ENCODE data around the gene GPR119. TPM values are rescaled to one million over a fixed set of nuclear protein-coding genes. Genes with fewer than 3 reads are reported as not detected.

Gene GPR119
- total and polyA plus RNA-seq, 4 donors: 4.3 TPM; not detected in 3

DNA sequence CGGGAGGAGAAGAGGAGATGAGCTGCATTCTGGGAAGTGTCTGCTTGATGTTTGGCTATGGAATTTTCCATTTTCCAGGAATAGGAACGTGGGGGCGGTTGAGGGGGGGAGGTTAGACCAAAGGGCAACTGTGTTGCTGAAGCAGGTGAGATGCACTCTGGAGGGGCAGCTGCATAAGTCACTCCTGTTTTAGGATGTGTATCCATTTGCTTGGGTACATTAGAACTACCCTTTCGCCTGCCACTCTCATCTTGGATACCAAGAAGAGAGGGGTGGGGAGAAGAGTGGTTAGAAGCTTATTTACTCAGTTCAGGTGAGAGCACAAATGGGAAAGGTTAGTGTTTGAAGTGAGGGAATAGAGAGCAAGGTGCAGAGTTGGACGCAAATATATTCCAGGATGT, 934 bp upstream of the GPR119 start:
- Histone ChIP-seq H3K36me3 (ENCODE audit: control insufficient read depth in 4 of 4, insufficient read depth in 3 of 4, low read depth in 1 of 4, low read length in 3 of 4) (no peaks in the 10 kb centered on the region), H3K4me1 (ENCODE audit: control insufficient read depth in 4 of 4, insufficient read depth in 4 of 4, low read length in 3 of 4) (no peaks in the 10 kb centered on the region), H3K4me3 (ENCODE audit: low read depth in 1 of 3, low read length in 3 of 3) (no peak overlapping the region), H3K9ac (ENCODE audit: low read depth in 1 of 2, low read length in 2 of 2) (no peak overlapping the region), H3K27me3 (ENCODE audit: control insufficient read depth in 4 of 4, insufficient read depth in 4 of 4, low read length in 3 of 4) (no peaks in the 10 kb centered on the region), H3K9me3 (ENCODE audit: control insufficient read depth in 4 of 4, low read length in 3 of 4) (no peaks in the 10 kb centered on the region), H3K27ac (ENCODE audit: low read depth in 1 of 2, low read length in 2 of 2) (no peak overlapping the region)
- WGBS: 52% methylated on average over 5 of the region's 5 CpGs
- no peak for DNase-seq (ENCODE audit: low spot score)
- TF ChIP-seq, protein P1, sequence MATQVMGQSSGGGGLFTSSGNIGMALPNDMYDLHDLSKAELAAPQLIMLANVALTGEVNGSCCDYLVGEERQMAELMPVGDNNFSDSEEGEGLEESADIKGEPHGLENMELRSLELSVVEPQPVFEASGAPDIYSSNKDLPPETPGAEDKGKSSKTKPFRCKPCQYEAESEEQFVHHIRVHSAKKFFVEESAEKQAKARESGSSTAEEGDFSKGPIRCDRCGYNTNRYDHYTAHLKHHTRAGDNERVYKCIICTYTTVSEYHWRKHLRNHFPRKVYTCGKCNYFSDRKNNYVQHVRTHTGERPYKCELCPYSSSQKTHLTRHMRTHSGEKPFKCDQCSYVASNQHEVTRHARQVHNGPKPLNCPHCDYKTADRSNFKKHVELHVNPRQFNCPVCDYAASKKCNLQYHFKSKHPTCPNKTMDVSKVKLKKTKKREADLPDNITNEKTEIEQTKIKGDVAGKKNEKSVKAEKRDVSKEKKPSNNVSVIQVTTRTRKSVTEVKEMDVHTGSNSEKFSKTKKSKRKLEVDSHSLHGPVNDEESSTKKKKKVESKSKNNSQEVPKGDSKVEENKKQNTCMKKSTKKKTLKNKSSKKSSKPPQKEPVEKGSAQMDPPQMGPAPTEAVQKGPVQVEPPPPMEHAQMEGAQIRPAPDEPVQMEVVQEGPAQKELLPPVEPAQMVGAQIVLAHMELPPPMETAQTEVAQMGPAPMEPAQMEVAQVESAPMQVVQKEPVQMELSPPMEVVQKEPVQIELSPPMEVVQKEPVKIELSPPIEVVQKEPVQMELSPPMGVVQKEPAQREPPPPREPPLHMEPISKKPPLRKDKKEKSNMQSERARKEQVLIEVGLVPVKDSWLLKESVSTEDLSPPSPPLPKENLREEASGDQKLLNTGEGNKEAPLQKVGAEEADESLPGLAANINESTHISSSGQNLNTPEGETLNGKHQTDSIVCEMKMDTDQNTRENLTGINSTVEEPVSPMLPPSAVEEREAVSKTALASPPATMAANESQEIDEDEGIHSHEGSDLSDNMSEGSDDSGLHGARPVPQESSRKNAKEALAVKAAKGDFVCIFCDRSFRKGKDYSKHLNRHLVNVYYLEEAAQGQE (IDR thresholded peaks at IDR 0.05): no peak
- TF ChIP-seq, protein P2, sequence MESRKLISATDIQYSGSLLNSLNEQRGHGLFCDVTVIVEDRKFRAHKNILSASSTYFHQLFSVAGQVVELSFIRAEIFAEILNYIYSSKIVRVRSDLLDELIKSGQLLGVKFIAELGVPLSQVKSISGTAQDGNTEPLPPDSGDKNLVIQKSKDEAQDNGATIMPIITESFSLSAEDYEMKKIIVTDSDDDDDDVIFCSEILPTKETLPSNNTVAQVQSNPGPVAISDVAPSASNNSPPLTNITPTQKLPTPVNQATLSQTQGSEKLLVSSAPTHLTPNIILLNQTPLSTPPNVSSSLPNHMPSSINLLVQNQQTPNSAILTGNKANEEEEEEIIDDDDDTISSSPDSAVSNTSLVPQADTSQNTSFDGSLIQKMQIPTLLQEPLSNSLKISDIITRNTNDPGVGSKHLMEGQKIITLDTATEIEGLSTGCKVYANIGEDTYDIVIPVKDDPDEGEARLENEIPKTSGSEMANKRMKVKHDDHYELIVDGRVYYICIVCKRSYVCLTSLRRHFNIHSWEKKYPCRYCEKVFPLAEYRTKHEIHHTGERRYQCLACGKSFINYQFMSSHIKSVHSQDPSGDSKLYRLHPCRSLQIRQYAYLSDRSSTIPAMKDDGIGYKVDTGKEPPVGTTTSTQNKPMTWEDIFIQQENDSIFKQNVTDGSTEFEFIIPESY (IDR thresholded peaks at IDR 0.05): no peak
- TF ChIP-seq FOXA2 (IDR thresholded peaks at IDR 0.05) (no peak), HNF4A (conservative IDR thresholded peaks at IDR 0.05) (no peak), FOXA1 (IDR thresholded peaks at IDR 0.05) (no peak), GABPA (IDR thresholded peaks at IDR 0.05 in 1 of 2, conservative IDR thresholded peaks at IDR 0.05 in 1 of 2) (no peak), YY1 (IDR thresholded peaks at IDR 0.05) (no peak), SP1 (IDR thresholded peaks at IDR 0.05) (no peak)

DNA sequence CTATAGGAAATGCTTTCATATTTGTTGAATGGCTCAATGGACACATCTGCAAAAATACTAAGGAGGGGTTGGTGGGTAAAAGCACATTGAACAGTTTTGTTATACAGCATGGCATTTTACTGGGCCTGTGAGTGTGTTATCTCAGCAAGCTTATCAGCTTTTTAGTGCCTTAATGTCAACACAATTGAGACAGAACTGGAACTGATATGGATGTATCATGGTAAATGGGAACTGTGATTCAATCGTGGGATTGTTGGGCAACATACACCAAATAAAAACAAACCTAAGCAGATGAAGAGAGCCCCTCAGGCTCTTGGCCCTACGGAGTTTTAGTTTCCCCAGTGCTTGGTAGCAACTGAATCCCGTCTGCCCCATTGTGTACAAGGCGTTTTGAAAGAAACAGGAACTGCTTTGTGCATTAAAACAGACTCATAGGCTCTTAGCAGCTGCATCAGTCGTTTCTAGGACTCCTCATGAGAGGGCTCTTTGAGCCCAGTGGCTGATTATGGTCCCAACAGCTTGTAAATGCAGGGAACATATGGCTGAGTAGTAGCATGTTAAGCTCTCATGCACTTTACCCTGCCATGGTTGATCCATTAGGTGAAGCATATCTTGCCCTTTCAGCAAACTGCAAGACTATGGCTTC, 7.3 kb downstream of the GPR119 start:
- no peaks in the 10 kb centered on the region for H3K4me1 ChIP-seq (ENCODE audit: control insufficient read depth in 4 of 4, insufficient read depth in 4 of 4, low read length in 3 of 4)
- no peak overlapping the region for H3K9ac ChIP-seq (ENCODE audit: low read depth in 1 of 2, low read length in 2 of 2)
- no peak overlapping the region for H3K27ac ChIP-seq (ENCODE audit: low read depth in 1 of 2, low read length in 2 of 2)
- 58% methylated on average over 5 of the region's 5 CpGs for WGBS
- peaks cover 0 to 2% (median 0%) of the 10 kb centered on the region in 4 donors for H3K36me3 ChIP-seq (ENCODE audit: control insufficient read depth in 4 of 4, insufficient read depth in 3 of 4, low read depth in 1 of 4, low read length in 3 of 4)
- no peak overlapping the region for H3K4me3 ChIP-seq (ENCODE audit: low read depth in 1 of 3, low read length in 3 of 3)
- TF ChIP-seq NR2F2 (IDR thresholded peaks at IDR 0.05): no peak
- no peak for TF ChIP-seq TAF1 (conservative IDR thresholded peaks at IDR 0.05)
- TF ChIP-seq RXRA (IDR thresholded peaks at IDR 0.05): no peak
- TF ChIP-seq, protein P3, sequence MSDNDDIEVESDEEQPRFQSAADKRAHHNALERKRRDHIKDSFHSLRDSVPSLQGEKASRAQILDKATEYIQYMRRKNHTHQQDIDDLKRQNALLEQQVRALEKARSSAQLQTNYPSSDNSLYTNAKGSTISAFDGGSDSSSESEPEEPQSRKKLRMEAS (IDR thresholded peaks at IDR 0.05): no peak
- TF ChIP-seq JUND (IDR thresholded peaks at IDR 0.05): no peak
- TF ChIP-seq, protein P4, sequence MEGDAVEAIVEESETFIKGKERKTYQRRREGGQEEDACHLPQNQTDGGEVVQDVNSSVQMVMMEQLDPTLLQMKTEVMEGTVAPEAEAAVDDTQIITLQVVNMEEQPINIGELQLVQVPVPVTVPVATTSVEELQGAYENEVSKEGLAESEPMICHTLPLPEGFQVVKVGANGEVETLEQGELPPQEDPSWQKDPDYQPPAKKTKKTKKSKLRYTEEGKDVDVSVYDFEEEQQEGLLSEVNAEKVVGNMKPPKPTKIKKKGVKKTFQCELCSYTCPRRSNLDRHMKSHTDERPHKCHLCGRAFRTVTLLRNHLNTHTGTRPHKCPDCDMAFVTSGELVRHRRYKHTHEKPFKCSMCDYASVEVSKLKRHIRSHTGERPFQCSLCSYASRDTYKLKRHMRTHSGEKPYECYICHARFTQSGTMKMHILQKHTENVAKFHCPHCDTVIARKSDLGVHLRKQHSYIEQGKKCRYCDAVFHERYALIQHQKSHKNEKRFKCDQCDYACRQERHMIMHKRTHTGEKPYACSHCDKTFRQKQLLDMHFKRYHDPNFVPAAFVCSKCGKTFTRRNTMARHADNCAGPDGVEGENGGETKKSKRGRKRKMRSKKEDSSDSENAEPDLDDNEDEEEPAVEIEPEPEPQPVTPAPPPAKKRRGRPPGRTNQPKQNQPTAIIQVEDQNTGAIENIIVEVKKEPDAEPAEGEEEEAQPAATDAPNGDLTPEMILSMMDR (IDR thresholded peaks at IDR 0.05; ENCODE audit: low read depth, low read length, missing input control): no peak
- TF ChIP-seq SP1 (IDR thresholded peaks at IDR 0.05): no peak
- TF ChIP-seq, protein P2 (IDR thresholded peaks at IDR 0.05): no peak
- TF ChIP-seq RAD21 (IDR thresholded peaks at IDR 0.05): no peak
- TF ChIP-seq YY1 (IDR thresholded peaks at IDR 0.05): no peak
- no peak for TF ChIP-seq HNF4G (IDR thresholded peaks at IDR 0.05)
- no peak for TF ChIP-seq FOXA2 (IDR thresholded peaks at IDR 0.05)
- TF ChIP-seq GABPA (IDR thresholded peaks at IDR 0.05 in 1 of 2, conservative IDR thresholded peaks at IDR 0.05 in 1 of 2): no peak
- TF ChIP-seq, protein P1 (IDR thresholded peaks at IDR 0.05): no peak
- DNase-seq (ENCODE audit: low spot score): no peak
- no peaks in the 10 kb centered on the region for H3K9me3 ChIP-seq (ENCODE audit: control insufficient read depth in 4 of 4, low read length in 3 of 4)
- no peaks in the 10 kb centered on the region for H3K27me3 ChIP-seq (ENCODE audit: control insufficient read depth in 4 of 4, insufficient read depth in 4 of 4, low read length in 3 of 4)

All from liver (tissue), 9 donors.